NT2/D1 (cell line): ENCODE results near the gene TMEM61.

Source experiments
- YY1 ChIP-seq: IDR thresholded peaks from 2 replicates; pipeline ENCODE4 v1.6.1; 2011; ENCODE audit not compliant: insufficient read length, insufficient read depth
- ZNF274 ChIP-seq: IDR thresholded peaks from 2 replicates; pipeline ENCODE4 v1.6.1; 2011; ENCODE audit warnings: mild to moderate bottlenecking, low read depth, low read length

DNA sequence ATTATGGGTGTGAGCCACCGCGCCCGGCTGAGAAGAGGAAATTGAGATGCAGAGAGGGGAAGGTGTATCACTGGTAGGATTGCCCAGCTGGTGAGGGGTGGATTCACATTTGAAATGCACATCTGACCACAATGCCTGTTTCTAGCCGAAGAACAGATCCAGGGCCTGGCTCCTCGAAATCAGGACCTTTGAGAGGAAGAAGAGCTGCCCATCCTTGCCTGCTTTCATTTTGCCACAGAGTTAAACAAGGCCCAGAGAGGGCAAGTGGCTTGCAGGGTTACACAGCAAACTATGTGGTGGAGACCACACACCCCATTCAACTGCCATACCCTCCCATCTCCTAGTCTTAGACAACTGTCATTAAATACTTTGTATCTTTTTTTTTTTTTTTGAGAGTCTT is 32.9 kb upstream of the TMEM61 start:
- TF ChIP-seq ZNF274 (no peak), YY1 (no peak)
